ENCODE measurements around the gene GLI3.

- no peak for TF ChIP-seq CTCF (IDR thresholded peaks at IDR 0.05)
- no peak for TF ChIP-seq ZFX (IDR thresholded peaks at IDR 0.05; ENCODE audit: borderline replicate concordance)
Measured at GRCh38 chr7:42082144-42082543, 154.9 kb downstream of the GLI3 start.

Measured in 22Rv1 (cell line).